Endothelial cell of umbilical vein (primary cell): ENCODE results near the gene FOXJ3.

Experiments used
- EZH2 ChIP-seq: IDR thresholded peaks from 2 replicates; pipeline ENCODE4 v1.6.1; 2012; ENCODE audit warnings: borderline replicate concordance, low read depth, mild to moderate bottlenecking, moderate library complexity, low read length, inconsistent platforms; ENCODE audit not compliant: severe bottlenecking
- GATA2 ChIP-seq: IDR thresholded peaks from 2 replicates; pipeline ENCODE4 v1.7.0; 2011; ENCODE audit warnings: low read depth, mild to moderate bottlenecking, moderate library complexity, mixed read lengths, low read length; ENCODE audit not compliant: insufficient read length, insufficient read depth
- JUN ChIP-seq: IDR thresholded peaks from 2 replicates; pipeline ENCODE4 v1.6.1; 2011; ENCODE audit warnings: borderline replicate concordance, low read depth; ENCODE audit not compliant: insufficient read length, insufficient read depth
- MAX ChIP-seq: IDR thresholded peaks from 2 replicates; pipeline ENCODE4 v1.6.1; 2011; ENCODE audit not compliant: insufficient read depth, insufficient read length
- MYC ChIP-seq: IDR thresholded peaks from one replicate; pipeline ENCODE4 v1.6.1; 2011; ENCODE audit warnings: mild to moderate bottlenecking, low read depth, low read length
- POLR2A ChIP-seq: IDR thresholded peaks from 2 replicates; pipeline ENCODE4 v1.6.1; 2012; ENCODE audit warnings: low read depth, mild to moderate bottlenecking, control low read depth, low read length
- POLR2AphosphoS5 ChIP-seq: IDR thresholded peaks from 2 replicates; pipeline ENCODE4 v1.6.1; 2012; ENCODE audit warnings: low read depth, mild to moderate bottlenecking, control low read depth, low read length, moderate library complexity; ENCODE audit not compliant: insufficient read depth
- TF ChIP-seq, protein P1 (sequence below), 2 donors: IDR thresholded peaks; 1 replicate in 1 of 2; 2 replicates in 1 of 2; pipeline ENCODE4 v1.5.1; 2011; ENCODE audit warnings: low read length in 2 of 2, mild to moderate bottlenecking in 2 of 2, moderate library complexity in 2 of 2, control low read depth in 1 of 2, inconsistent platforms in 1 of 2, low read depth in 1 of 2; ENCODE audit not compliant: insufficient read depth in 1 of 2; ENCODE audit errors: extremely low read depth in 1 of 2

- TF ChIP-seq GATA2 (no peak), JUN (no peak), MYC (no peak), POLR2A (no peak), MAX (no peak), EZH2 (no peak), POLR2AphosphoS5 (no peak)
- TF ChIP-seq, protein P1, sequence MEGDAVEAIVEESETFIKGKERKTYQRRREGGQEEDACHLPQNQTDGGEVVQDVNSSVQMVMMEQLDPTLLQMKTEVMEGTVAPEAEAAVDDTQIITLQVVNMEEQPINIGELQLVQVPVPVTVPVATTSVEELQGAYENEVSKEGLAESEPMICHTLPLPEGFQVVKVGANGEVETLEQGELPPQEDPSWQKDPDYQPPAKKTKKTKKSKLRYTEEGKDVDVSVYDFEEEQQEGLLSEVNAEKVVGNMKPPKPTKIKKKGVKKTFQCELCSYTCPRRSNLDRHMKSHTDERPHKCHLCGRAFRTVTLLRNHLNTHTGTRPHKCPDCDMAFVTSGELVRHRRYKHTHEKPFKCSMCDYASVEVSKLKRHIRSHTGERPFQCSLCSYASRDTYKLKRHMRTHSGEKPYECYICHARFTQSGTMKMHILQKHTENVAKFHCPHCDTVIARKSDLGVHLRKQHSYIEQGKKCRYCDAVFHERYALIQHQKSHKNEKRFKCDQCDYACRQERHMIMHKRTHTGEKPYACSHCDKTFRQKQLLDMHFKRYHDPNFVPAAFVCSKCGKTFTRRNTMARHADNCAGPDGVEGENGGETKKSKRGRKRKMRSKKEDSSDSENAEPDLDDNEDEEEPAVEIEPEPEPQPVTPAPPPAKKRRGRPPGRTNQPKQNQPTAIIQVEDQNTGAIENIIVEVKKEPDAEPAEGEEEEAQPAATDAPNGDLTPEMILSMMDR (IDR thresholded peaks at IDR 0.05; ENCODE audit: extremely low read depth in 1 of 2, insufficient read depth in 1 of 2, low read depth in 1 of 2, low read length in 2 of 2), result no peak
Measured at GRCh38 chr1:42318601-42319000, 16.4 kb downstream of the FOXJ3 start.
